ENCODE results near the gene TMEM120B. TPM values are rescaled to one million over a fixed set of nuclear protein-coding genes. Genes with fewer than 3 reads are reported as not detected.

The TMEM120B gene
- total RNA-seq, 2 experiments from 2014 or later = 12.4 to 21.5 TPM

- Histone ChIP-seq H3K9me2 (ENCODE audit: insufficient read depth, low read length) (no peaks in the 10 kb centered on the region), H3K27ac (ENCODE audit: low read depth, low read length, poor library complexity, severe bottlenecking) (no peak overlapping the region), H3K4me1 (ENCODE audit: insufficient read depth, low read length, poor library complexity, severe bottlenecking) (peaks cover 29% of the 10 kb centered on the region), H4K20me1 (ENCODE audit: insufficient read depth, low read length) (no peaks in the 10 kb centered on the region), H3K36me3 (ENCODE audit: insufficient read depth, low read length) (peaks cover 5% of the 10 kb centered on the region; the same call in 1 of the 2 replicates), H3K4me3 (ENCODE audit: low read depth, low read length, poor library complexity, severe bottlenecking) (no peak overlapping the region), H3K4me2 (ENCODE audit: low read length) (0 out of 2 replicates have a peak overlapping the region, but pooled peaks have one; percentile 9), H2AFZ (ENCODE audit: low read length) (no peak overlapping the region; the same call in 1 of the 2 replicates), H3K9me3 (ENCODE audit: low read length) (no peaks in the 10 kb centered on the region), H3K79me2 (ENCODE audit: insufficient read depth, low read depth, low read length) (no peaks in the 10 kb centered on the region)
- intact Hi-C loops (cut with micrococcal nuclease; ENCODE audit: unreplicated experiment) = loop anchor here (1.0 kb wide), 3 partner anchors 76 to 221 kb away; partner anchors contain the start of gene PSMD9
- ChIA-PET CTCF (ENCODE audit: unreplicated experiment) (interaction anchor here (0.6 to 1.6 kb wide), 5 partner anchors 15 to 72 kb away, joined by 3 to 9 read pairs (median 4); partner anchors contain the start of gene TMEM120B), POLR2A (interaction anchor here (0.6 kb wide), 1 partner anchor 362 kb away, joined by 3 read pairs; no protein-coding TSS in a partner anchor)
- peak; percentile 89 for DNase-seq (ENCODE audit: low spot score)
- BruUV-seq (replicated peaks) = no TSS peak
- no peak for TF ChIP-seq EZH2phosphoT487 (IDR thresholded peaks at IDR 0.05; ENCODE audit: borderline replicate concordance, low read depth, low read length)
- TF ChIP-seq, protein P1, sequence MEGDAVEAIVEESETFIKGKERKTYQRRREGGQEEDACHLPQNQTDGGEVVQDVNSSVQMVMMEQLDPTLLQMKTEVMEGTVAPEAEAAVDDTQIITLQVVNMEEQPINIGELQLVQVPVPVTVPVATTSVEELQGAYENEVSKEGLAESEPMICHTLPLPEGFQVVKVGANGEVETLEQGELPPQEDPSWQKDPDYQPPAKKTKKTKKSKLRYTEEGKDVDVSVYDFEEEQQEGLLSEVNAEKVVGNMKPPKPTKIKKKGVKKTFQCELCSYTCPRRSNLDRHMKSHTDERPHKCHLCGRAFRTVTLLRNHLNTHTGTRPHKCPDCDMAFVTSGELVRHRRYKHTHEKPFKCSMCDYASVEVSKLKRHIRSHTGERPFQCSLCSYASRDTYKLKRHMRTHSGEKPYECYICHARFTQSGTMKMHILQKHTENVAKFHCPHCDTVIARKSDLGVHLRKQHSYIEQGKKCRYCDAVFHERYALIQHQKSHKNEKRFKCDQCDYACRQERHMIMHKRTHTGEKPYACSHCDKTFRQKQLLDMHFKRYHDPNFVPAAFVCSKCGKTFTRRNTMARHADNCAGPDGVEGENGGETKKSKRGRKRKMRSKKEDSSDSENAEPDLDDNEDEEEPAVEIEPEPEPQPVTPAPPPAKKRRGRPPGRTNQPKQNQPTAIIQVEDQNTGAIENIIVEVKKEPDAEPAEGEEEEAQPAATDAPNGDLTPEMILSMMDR (conservative IDR thresholded peaks at IDR 0.05; ENCODE audit: low read length) = peak; percentile 90
Measured at GRCh38 chr12:121773011-121773777, 60.6 kb downstream of the TMEM120B start.

- intact Hi-C loops (cut with micrococcal nuclease; ENCODE audit: unreplicated experiment) = no loop called here
Measured at GRCh38 chr12:121774968-121775474, 62.5 kb downstream of the TMEM120B start.

More at GRCh38 chr12:121774968-121775474, 62.5 kb downstream of the TMEM120B start:
- H3K4me3 ChIP-seq (ENCODE audit: low read depth, low read length, poor library complexity, severe bottlenecking) = no peak overlapping the region
- no TSS peak for BruUV-seq (replicated peaks)
- no peaks in the 10 kb centered on the region for H3K9me3 ChIP-seq (ENCODE audit: low read length)
- peaks cover 13% of the 10 kb centered on the region; the same call in 1 of the 2 replicates for H3K36me3 ChIP-seq (ENCODE audit: insufficient read depth, low read length)
- H3K4me2 ChIP-seq (ENCODE audit: low read length) = no peak overlapping the region
- POLR2A ChIA-PET = no interaction called here
- H2AFZ ChIP-seq (ENCODE audit: low read length) = no peak overlapping the region
- peaks cover 29% of the 10 kb centered on the region for H3K4me1 ChIP-seq (ENCODE audit: insufficient read depth, low read length, poor library complexity, severe bottlenecking)
- H3K27ac ChIP-seq (ENCODE audit: low read depth, low read length, poor library complexity, severe bottlenecking) = no peak overlapping the region
- no peak for DNase-seq (ENCODE audit: low spot score)
- no peaks in the 10 kb centered on the region for H3K79me2 ChIP-seq (ENCODE audit: insufficient read depth, low read depth, low read length)
- no peaks in the 10 kb centered on the region for H3K9me2 ChIP-seq (ENCODE audit: insufficient read depth, low read length)
- TF ChIP-seq, protein P1 (conservative IDR thresholded peaks at IDR 0.05; ENCODE audit: low read length) = no peak
- no peak for TF ChIP-seq EZH2phosphoT487 (IDR thresholded peaks at IDR 0.05; ENCODE audit: borderline replicate concordance, low read depth, low read length)
- H4K20me1 ChIP-seq (ENCODE audit: insufficient read depth, low read length) = no peaks in the 10 kb centered on the region
- CTCF ChIA-PET (ENCODE audit: unreplicated experiment) = no interaction called here

Data from OCI-LY7 (cell line).